Measurements from ENCODE around the gene NANS. TPM values are rescaled to one million over a fixed set of nuclear protein-coding genes. Genes with fewer than 3 reads are reported as not detected.

The NANS gene
- total RNA-seq, 1 donor, result 80.8 TPM

GRCh38 chr9:98037357-98037756, 19.2 kb upstream of the NANS start:
- peak in 1 of 3 donors; percentile 66 for DNase-seq (ENCODE audit: low read depth in 2 of 3, low spot score in 2 of 3)

GRCh38 chr9:98038958-98039357, 17.6 kb upstream of the NANS start:
- DNase-seq (ENCODE audit: low read depth in 2 of 3, low spot score in 2 of 3), result peak in 1 of 3 donors; percentile 8

GRCh38 chr9:98039607-98040017, 16.9 kb upstream of the NANS start:
- DNase-seq (ENCODE audit: low read depth in 2 of 3, low spot score in 2 of 3), result no peak

GRCh38 chr9:98040212-98040611, 16.3 kb upstream of the NANS start:
- no peak for DNase-seq (ENCODE audit: low read depth in 2 of 3, low spot score in 2 of 3)

GRCh38 chr9:98043915-98044314, 12.6 kb upstream of the NANS start:
- DNase-seq (ENCODE audit: low read depth in 2 of 3, low spot score in 2 of 3), result no peak

GRCh38 chr9:98045234-98046179, 11.0 kb upstream of the NANS start:
- peak; percentile 38 to 90 (median 82) for DNase-seq (ENCODE audit: low read depth in 2 of 3, low spot score in 2 of 3)

- no peak for DNase-seq (ENCODE audit: low read depth in 2 of 3, low spot score in 2 of 3)
Observed at GRCh38 chr9:98046180-98046543, 10.4 kb upstream of the NANS start.

GRCh38 chr9:98047002-98047401, 9.5 kb upstream of the NANS start:
- DNase-seq (ENCODE audit: low read depth in 2 of 3, low spot score in 2 of 3), result no peak

GRCh38 chr9:98049288-98050072, 7.1 kb upstream of the NANS start:
- peak in 2 of 3 donors; percentile 55 to 79 for DNase-seq (ENCODE audit: low read depth in 2 of 3, low spot score in 2 of 3)

- DNase-seq (ENCODE audit: low read depth in 2 of 3, low spot score in 2 of 3), result no peak
Observed at GRCh38 chr9:98050351-98050750, 6.2 kb upstream of the NANS start.

GRCh38 chr9:98054376-98054951, 2.1 kb upstream of the NANS start:
- DNase-seq (ENCODE audit: low read depth in 2 of 3, low spot score in 2 of 3), result no peak

- peak in 1 of 3 donors; percentile 70 for DNase-seq (ENCODE audit: low read depth in 2 of 3, low spot score in 2 of 3)
Observed at GRCh38 chr9:98057138-98057799, 737 bp downstream of the NANS start.

- DNase-seq (ENCODE audit: low read depth in 2 of 3, low spot score in 2 of 3), result no peak
Observed at GRCh38 chr9:98062161-98062560, 5.6 kb downstream of the NANS start.

- no peak for DNase-seq (ENCODE audit: low read depth in 2 of 3, low spot score in 2 of 3)
Observed at GRCh38 chr9:98064623-98065392, 8.3 kb downstream of the NANS start.

GRCh38 chr9:98066235-98066634, 9.7 kb downstream of the NANS start:
- DNase-seq (ENCODE audit: low read depth in 2 of 3, low spot score in 2 of 3), result no peak

GRCh38 chr9:98067184-98067583, 10.7 kb downstream of the NANS start:
- no peak for DNase-seq (ENCODE audit: low read depth in 2 of 3, low spot score in 2 of 3)

GRCh38 chr9:98069551-98069950, 13.0 kb downstream of the NANS start:
- no peak for DNase-seq (ENCODE audit: low read depth in 2 of 3, low spot score in 2 of 3)

- no peak for DNase-seq (ENCODE audit: low read depth in 2 of 3, low spot score in 2 of 3)
Observed at GRCh38 chr9:98070704-98071103, 14.2 kb downstream of the NANS start.

- no peak for DNase-seq (ENCODE audit: low read depth in 2 of 3, low spot score in 2 of 3)
Observed at GRCh38 chr9:98071737-98072136, 15.2 kb downstream of the NANS start.
